H7 (cell line): Measurements from ENCODE around the gene ANKRD44. TPM values are rescaled to one million over a fixed set of nuclear protein-coding genes. Genes with fewer than 3 reads are reported as not detected.

Experiments used
- DNase-seq: peaks from one replicate; pipeline ENCODE4 v3.0.0; 2012
- H3K27me3 ChIP-seq: 2 replicates; pipeline ENCODE4 v1.6.0; 2011; ENCODE audit warnings: mild to moderate bottlenecking, low read length; ENCODE audit not compliant: control insufficient read depth, insufficient read depth
- H3K36me3 ChIP-seq: replicated peaks from 2 replicates; pipeline ENCODE4 v1.5.1; 2011; ENCODE audit warnings: low read length; ENCODE audit not compliant: control insufficient read depth, insufficient read depth
- H3K4me3 ChIP-seq: 2 replicates; pipeline ENCODE4 v1.5.1; 2011; ENCODE audit warnings: low read depth, mild to moderate bottlenecking, control low read depth, low read length, moderate library complexity; ENCODE audit not compliant: insufficient read depth
- total RNA-seq: library from RNA; depleted of rRNA; stranded (reverse); fragments of >200 nt; shearing (Covaris generic); gene quantifications from 2 replicates; pipeline ENCODE4 v1.2.3, GENCODE V29; 2014

Gene ANKRD44
- total RNA-seq, 1 experiment from 2014 or later, result 0.76 TPM

DNA sequence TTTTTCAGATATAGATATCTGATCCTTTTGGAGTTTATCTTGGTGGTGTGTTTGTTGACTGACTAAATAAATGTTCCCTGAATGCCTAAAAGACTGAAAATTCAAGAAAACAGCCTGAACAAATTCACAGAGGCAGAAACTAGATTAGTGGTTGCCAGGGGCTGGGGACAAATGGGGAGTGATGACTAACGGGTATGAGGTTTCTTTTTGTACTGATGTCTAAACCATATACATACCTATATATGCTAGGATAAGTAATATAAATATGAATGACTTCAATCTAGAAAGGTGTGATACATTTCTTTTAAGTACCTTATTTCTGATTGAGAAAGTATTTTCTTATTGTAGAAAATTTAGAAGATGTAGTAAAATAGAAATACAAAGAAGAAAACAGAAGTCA is 207.2 kb downstream of the ANKRD44 start:
- H3K4me3 ChIP-seq, result no peak overlapping the region
- DNase-seq, result no peak
- no peaks in the 10 kb centered on the region for H3K27me3 ChIP-seq
- no peaks in the 10 kb centered on the region for H3K36me3 ChIP-seq

DNA sequence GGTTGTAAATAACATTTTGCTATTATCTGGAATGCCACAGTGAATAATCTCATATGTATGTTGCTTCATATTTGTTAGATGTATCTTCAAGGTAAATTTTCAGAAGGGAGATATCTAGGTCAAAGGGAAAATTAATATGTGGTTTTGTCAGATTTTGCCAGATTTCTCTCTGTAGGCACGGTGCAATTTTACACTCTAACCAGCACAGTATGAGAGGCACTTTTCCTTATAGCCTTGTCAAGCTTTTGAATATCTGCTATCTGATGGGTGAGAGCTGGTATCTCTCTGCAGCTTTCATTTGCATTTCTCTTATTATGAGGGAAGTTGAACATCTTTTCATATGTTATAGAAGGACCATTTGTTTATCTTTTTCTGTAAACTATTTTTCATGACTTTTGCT is 208.3 kb downstream of the ANKRD44 start:
- Histone ChIP-seq H3K27me3 (no peaks in the 10 kb centered on the region), H3K36me3 (no peaks in the 10 kb centered on the region), H3K4me3 (no peak overlapping the region)
- DNase-seq, result no peak

DNA sequence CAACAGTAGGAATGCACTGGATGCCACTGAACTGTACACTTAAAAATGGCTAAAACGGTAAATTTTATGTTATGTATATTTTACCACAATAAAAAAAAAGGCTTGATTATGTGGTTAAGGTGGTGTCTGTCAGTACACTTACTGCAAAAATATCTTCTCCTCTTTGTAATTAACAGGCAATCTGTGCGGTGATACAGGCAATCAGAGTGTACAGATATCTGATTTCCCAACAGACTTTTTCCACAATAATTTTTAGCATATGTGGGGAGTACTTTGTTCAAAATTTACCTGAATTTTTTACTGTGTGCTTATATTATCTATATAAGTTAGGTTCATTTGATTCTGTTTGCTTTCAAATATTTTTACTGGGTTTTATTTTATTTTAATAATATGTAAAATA is 209.1 kb downstream of the ANKRD44 start:
- no peaks in the 10 kb centered on the region for H3K27me3 ChIP-seq
- DNase-seq, result no peak
- no peak overlapping the region for H3K4me3 ChIP-seq
- no peaks in the 10 kb centered on the region for H3K36me3 ChIP-seq

DNA sequence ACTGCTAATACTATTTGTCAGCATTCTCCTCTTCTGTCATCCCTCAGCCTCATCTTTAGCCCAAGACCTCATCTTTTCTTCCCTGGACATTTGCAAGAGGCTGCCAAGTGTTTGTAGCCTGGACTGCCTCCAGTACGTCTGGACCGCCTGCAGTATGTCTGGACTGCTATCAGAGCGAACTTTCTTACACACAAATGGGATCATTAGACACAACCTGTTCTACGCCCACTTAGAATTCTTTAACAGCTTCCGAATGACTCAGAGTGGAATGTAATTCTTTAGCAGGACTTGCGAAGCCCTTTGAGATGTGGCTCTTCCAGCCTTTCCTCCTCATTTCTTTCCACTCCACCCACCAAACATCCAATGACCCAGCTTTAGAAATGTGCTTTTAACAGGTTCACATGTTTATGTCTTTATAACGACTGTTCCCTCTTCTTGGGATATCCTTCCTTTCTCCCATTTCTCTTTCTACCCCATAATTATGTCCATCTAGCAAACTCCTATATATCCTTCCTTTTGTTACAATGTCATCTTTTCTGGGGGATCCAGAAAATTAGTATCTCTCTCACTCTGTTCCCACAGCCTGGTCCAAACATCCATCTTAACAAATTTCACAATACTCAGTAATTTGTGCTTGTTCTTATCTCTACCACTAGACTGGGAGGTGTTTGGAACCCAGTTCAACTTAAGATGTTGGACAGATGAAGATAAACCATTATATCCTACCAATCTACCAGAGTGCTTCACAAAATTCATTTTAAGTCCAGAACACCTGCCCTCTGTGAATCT is 212.8 kb downstream of the ANKRD44 start:
- DNase-seq, result no peak
- Histone ChIP-seq H3K36me3 (no peaks in the 10 kb centered on the region), H3K4me3 (no peak overlapping the region), H3K27me3 (no peaks in the 10 kb centered on the region)

DNA sequence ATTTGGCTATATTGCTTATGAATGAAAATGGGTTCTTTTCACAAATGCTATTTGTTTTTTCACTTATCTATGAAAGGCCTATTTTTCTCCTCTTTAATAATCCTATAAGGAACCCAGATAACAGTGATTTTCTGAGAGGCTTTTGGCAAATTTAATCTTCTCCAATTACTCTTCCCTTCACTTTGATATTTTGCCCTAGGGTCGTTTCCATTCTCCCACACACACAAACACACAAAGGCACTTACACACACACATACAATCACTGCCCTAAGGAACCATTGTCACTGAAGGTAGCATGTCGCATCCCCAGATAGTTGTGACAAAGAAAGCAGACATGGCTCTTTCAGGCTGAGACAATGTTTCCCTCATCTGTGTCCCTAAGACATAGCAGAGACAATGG is 213.9 kb downstream of the ANKRD44 start:
- DNase-seq, result no peak
- H3K36me3 ChIP-seq, result no peaks in the 10 kb centered on the region
- no peak overlapping the region for H3K4me3 ChIP-seq
- no peaks in the 10 kb centered on the region for H3K27me3 ChIP-seq

DNA sequence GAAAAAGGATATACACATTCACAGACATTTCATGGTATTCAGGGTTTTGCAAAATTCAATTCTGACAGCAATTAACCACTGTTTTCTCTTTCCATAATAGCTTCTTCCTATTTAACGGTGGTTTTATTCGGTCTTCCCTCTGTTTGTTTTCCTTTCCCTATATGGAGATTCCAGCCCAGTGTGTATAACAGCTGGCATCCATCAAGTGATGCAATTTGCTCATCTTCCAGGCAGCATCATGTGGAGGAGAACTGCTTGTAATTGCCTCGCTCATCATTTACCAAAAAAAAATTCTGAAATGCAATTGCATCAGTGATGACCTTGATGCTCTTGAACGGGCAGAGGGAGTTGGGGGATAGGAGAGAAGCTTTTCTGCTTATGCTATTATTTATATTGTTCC is 218.1 kb downstream of the ANKRD44 start:
- DNase-seq, result no peak
- H3K4me3 ChIP-seq, result no peak overlapping the region
- H3K36me3 ChIP-seq, result no peaks in the 10 kb centered on the region
- no peaks in the 10 kb centered on the region for H3K27me3 ChIP-seq

DNA sequence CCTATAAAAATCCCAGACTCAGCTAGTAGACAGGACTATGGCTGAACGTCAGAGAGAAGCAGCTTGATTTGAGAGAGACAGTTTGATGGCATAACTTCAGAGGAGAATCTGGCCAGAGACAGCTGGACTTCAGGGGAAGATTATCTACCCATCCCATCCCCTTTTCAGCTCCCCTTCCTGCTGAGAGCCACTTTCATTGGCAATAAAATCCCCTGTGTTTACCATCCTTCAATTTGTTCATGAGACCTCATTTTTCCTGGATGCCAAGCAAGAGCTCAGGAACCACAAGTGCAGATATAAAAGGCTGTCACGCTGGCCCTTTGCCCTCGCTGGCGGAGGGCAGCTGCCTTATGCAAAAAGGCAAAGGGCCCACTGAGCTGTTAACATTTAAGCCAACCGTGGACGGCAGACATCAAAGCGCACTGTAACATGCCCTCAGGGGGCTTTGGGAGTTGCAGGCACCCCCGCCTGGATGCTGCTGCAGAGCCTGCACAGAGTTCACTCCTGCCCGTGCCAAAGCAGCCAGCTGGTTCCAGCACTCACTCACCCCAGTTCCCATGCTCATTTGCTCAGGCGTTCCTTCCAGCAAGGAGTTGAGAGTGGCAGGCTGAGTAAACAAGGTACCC is 219.7 kb downstream of the ANKRD44 start:
- H3K36me3 ChIP-seq, result no peaks in the 10 kb centered on the region
- no peak for DNase-seq

DNA sequence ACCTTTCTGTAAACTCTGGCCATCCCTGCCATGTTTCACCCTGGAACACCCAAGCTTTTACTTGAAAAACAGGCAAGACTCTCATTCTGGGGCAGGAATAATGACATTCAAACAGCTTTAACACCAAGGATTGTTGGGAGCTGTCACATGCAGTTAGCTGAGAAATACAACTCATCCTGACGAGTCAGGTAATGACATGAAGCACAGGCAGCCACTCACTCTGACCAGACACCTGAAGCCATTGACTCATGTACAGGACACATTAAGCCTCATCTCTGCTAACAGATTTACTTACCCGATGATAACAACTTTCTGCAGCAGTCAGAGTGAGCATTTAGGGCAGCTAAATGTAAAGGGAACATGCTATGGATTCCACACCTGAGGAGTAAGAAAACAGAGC is 220.9 kb downstream of the ANKRD44 start:
- no peak for DNase-seq
- Histone ChIP-seq H3K27me3 (no peaks in the 10 kb centered on the region), H3K36me3 (no peaks in the 10 kb centered on the region), H3K4me3 (no peak overlapping the region)

More for the DNA sequence above, 219.7 kb downstream of the ANKRD44 start:
- no peak overlapping the region for H3K4me3 ChIP-seq
- no peaks in the 10 kb centered on the region for H3K27me3 ChIP-seq

DNA sequence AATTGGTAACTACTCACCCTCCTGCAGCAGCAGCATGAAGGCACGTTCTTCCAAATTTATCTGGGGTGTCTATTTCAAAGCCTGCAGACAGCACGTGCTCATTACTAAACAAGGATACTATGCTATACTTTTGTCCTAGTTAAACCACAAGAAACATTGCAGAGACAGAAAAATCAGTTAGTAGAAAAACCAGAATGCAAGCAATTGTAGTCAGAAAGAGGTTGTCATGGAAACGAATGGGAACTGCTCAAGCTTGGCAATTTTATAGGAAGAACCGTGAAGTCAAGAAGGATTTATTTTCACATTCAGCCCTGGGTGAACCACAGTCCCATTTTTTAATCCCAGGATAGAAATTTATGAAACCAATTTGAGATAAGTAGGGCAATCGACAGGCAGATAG is 221.9 kb downstream of the ANKRD44 start:
- Histone ChIP-seq H3K27me3 (no peaks in the 10 kb centered on the region), H3K36me3 (no peaks in the 10 kb centered on the region), H3K4me3 (no peak overlapping the region)
- no peak for DNase-seq

DNA sequence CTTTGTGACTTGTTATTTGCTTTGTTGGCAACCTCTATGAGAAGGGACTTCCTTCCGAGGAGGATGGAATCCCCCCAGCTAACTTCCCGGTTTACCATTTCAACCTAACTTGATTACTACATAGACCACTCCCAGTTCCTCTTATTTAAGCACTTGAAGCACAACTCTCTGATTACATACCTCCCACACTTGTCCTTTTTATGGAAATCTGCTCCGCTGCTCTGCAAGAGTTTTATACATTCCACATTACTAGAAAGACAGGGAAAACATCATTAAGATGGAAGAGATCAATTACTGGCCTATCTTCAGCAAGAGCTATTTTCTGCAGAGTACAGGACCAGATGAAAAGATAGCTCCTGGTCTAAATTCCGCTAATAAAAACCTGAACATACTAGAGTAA is 224.1 kb downstream of the ANKRD44 start:
- Histone ChIP-seq H3K4me3 (no peak overlapping the region), H3K36me3 (no peaks in the 10 kb centered on the region), H3K27me3 (no peaks in the 10 kb centered on the region)
- DNase-seq, result no peak

DNA sequence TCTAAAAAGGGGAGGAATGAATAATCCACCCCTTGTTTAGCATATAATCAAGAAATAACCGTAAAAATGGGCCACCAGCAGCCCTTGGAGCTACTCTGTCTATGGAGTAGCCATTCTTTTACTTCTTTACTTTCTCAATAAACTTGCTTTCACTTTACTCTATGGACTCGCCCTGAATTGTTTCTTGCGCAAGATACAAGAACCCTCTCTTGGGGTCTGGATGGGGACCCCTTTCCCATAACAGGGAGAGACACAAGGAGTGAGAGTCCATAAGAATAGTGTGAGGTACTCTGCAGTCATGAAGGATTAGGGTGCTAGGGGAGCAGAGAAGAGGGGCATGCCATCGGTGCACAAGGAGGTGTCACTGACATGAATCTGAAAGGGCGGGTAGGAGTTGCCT is 224.9 kb downstream of the ANKRD44 start:
- Histone ChIP-seq H3K4me3 (no peak overlapping the region), H3K27me3 (no peaks in the 10 kb centered on the region), H3K36me3 (no peaks in the 10 kb centered on the region)
- no peak for DNase-seq

DNA sequence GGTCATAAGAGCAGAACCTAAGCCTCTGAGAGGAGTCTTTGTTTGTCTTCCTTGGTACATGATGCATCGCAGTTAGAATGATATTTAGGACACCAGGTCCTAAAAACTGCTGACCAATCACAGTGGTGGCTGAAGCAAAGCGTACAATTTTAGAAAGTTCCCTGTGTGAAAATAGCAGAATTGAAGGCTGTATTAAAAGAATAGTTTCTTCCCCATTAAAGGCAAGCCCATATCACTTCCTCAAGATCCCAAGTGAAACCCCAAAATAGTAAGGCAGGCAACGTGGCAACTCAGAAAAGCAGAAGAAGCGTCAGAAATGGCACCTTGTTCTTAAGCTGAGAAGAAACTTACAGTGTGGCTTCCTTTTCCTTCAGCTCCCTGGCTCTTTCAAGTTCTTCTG is 229.3 kb downstream of the ANKRD44 start:
- no peaks in the 10 kb centered on the region for H3K36me3 ChIP-seq
- H3K4me3 ChIP-seq, result no peak overlapping the region
- no peak for DNase-seq
- H3K27me3 ChIP-seq, result no peaks in the 10 kb centered on the region

DNA sequence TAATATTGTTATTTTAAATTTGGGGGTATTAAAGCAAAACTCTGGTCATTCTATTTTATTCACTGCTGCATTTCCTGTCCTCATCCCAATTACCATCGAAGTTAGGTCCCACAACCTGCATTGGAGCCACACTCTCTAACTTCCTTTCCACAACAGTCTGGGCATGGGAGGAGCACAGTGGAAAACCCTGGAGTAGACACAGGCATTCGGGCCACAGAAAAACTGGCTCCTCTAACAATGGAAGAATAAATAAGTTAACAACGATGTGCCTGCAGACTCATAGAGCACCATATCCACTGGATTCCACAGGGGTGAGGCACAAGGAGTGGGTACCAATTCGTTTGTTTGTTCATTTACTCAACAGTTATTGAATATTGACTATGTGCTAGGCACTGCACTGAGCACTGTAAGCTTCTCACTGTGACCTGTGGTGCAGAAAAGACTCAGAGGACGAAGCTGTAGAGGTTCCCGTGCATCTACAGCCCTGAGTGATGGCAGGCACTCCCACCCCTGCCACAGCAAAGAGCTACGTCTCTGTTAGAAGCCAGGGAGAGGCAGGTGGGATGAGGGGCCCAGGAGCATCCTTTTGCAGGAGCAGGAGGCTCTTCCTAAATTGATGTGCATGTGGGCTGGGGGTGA is 229.9 kb downstream of the ANKRD44 start:
- DNase-seq, result no peak
- Histone ChIP-seq H3K36me3 (no peaks in the 10 kb centered on the region), H3K27me3 (no peaks in the 10 kb centered on the region), H3K4me3 (no peak overlapping the region)

DNA sequence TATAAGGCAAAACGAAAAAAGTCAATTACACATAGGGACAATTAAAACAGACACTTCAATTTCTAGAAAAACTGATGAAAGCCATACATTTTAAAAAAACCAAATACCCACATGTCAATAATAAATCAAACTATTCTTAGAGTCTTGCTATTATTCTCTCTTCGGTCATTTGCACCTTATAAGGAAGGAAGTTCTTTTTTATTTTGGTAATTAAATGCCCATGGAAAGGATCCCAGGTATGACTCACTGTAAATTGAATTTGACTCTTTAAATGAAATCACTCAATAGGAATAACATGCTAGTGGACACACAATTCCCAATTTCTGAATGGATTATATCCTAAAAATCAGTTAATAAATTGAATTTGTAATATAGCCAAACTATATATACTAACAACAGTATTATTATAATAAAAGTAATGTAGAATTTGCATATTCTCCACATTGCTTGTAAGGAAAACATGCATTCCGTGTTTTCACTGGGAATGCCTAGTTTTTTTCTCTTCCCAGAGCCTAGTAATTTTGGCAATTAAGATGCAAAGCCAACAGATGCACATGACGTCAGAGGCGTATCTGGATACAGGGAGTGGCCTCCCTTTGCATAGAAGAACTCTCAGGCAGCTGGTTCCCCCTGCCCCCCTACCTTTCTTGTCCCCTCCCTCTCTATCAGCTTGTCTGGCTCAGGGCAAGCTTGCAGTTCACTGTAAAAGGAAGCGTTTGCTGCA is 230.6 kb downstream of the ANKRD44 start:
- no peak for DNase-seq
- Histone ChIP-seq H3K4me3 (no peak overlapping the region), H3K36me3 (no peaks in the 10 kb centered on the region), H3K27me3 (no peaks in the 10 kb centered on the region)

DNA sequence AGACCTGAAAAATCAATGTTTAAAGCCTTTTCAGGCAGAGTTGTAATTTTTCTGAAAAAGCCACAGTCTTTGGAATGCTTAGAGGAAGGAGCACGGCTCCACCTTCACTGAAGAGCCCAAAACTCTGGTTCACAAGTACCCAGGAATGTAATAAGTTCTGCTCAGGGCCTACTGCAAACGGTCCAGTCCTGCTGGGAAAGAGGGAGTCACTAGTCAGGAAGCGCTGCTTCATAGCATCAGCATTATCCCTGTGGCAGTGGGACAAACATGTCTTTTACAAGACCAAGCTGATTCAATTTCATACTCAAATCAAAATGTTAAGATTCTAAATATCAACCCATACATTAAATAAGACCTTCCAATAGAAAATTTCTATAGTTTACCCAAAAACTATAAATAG is 231.2 kb downstream of the ANKRD44 start:
- H3K36me3 ChIP-seq, result no peaks in the 10 kb centered on the region
- no peak overlapping the region for H3K4me3 ChIP-seq
- no peaks in the 10 kb centered on the region for H3K27me3 ChIP-seq
- no peak for DNase-seq
